Gastroesophageal sphincter (tissue), 3 donors: ENCODE results near the gene SCAND1.

Source experiments
- CTCF ChIP-seq, 4 experiments: fragments of 200-600 bp in 2 of 4; fragments of 450-650 bp in 2 of 4; sonication (generic) in 1 of 4; IDR thresholded peaks; one replicate each; pipeline ENCODE4 v1.5.1; 2017 to 2019; ENCODE audit warnings: antibody characterized with exemption in 4 of 4, mild to moderate bottlenecking in 2 of 4, moderate library complexity in 2 of 4
- EP300 ChIP-seq: sonication (generic); formaldehyde crosslinking; IDR thresholded peaks from one replicate; pipeline ENCODE4 v1.6.1; 2017; ENCODE audit warnings: antibody characterized with exemption, mild to moderate bottlenecking
- POLR2A ChIP-seq, 2 donors: fragments of 450-650 bp; IDR thresholded peaks; one replicate each; pipeline ENCODE4 v1.6.1; 2017; ENCODE audit warnings: antibody characterized with exemption in 2 of 2, mild to moderate bottlenecking in 2 of 2, moderate library complexity in 1 of 2
- POLR2AphosphoS5 ChIP-seq: sonication (generic); formaldehyde crosslinking; IDR thresholded peaks from one replicate; pipeline ENCODE4 v1.6.1; 2017; ENCODE audit warnings: antibody characterized with exemption

- TF ChIP-seq CTCF (IDR thresholded peaks at IDR 0.05) (no peak), EP300 (no peak), POLR2AphosphoS5 (no peak), POLR2A (IDR thresholded peaks at IDR 0.05) (no peak)
Observed at GRCh38 chr20:35953387-35954199, 709 bp downstream of the SCAND1 start.
